Measurements from ENCODE around the gene DLGAP1. TPM values are rescaled to one million over a fixed set of nuclear protein-coding genes. Genes with fewer than 3 reads are reported as not detected.
A peak's percentile ranks its signal among the peaks of the same experiment; 100 is the strongest.

The DLGAP1 gene
- total and polyA plus RNA-seq, 2 of the 13 experiments (the other 11 are each of a cell fraction or from before 2014, with no cell fraction given), result 0.01 TPM; not detected in 1

- TF ChIP-seq WIZ (CRISPR knock-in tag; IDR thresholded peaks at IDR 0.05) (no peak), ZNF382 (CRISPR knock-in tag; IDR thresholded peaks at IDR 0.05; ENCODE audit: borderline replicate concordance) (no peak), TBX3 (IDR thresholded peaks at IDR 0.05; ENCODE audit: borderline replicate concordance) (no peak), CBX1 (IDR thresholded peaks at IDR 0.05; ENCODE audit: low read depth) (no peak), ZNF768 (CRISPR knock-in tag; IDR thresholded peaks at IDR 0.05) (no peak), KDM4B (CRISPR knock-in tag; IDR thresholded peaks at IDR 0.05) (no peak; the same call in 1 of the 2 replicates), ZFX (CRISPR knock-in tag; IDR thresholded peaks at IDR 0.05; ENCODE audit: low read depth) (no peak), SMAD1 (CRISPR knock-in tag; IDR thresholded peaks at IDR 0.05; ENCODE audit: borderline replicate concordance, low read depth) (no peak), AKAP8 (CRISPR knock-in tag; IDR thresholded peaks at IDR 0.05) (no peak), YY1 (IDR thresholded peaks at IDR 0.05; ENCODE audit: insufficient read depth, insufficient replicate concordance, low read depth, low read length) (peak; percentile 44), SATB2 (CRISPR knock-in tag; IDR thresholded peaks at IDR 0.05) (0 out of 2 replicates have a peak, but pooled peaks have one; percentile 43), TRIM24 (CRISPR knock-in tag; IDR thresholded peaks at IDR 0.05) (no peak), ZBTB40 (IDR thresholded peaks at IDR 0.05) (no peak), ZBTB40 (CRISPR knock-in tag; IDR thresholded peaks at IDR 0.05) (no peak), DNMT1 (CRISPR knock-in tag; IDR thresholded peaks at IDR 0.05) (no peak), PAWR (CRISPR knock-in tag; IDR thresholded peaks at IDR 0.05; ENCODE audit: borderline replicate concordance) (no peak), ZNF644 (CRISPR knock-in tag; IDR thresholded peaks at IDR 0.05; ENCODE audit: low read depth) (no peak), RARG (CRISPR knock-in tag; IDR thresholded peaks at IDR 0.05; ENCODE audit: low read depth) (no peak), FOXK2 (IDR thresholded peaks at IDR 0.05) (no peak), ZBTB21 (CRISPR knock-in tag; IDR thresholded peaks at IDR 0.05) (peak; percentile 68; the same call in 1 of the 2 replicates), POGK (CRISPR knock-in tag; conservative IDR thresholded peaks at IDR 0.05) (no peak)
These were observed 861.0 kb downstream of the DLGAP1 start (continued) for GRCh38 chr18:3593904-3594759.

Measured in HepG2 (cell line).